GM18520 (cell line): ENCODE data around the gene KCNC3.

Experiments used
- ATAC-seq: cut with Tn5 transposase; IDR thresholded peaks from one replicate; pipeline ENCODE4 v1.9.1; 2021; ENCODE audit not compliant: unreplicated experiment

KCNC3 gene

GRCh38 chr19:50280074-50280473 lies 49.1 kb downstream of the KCNC3 start:
- ATAC-seq, result no peak

GRCh38 chr19:50277966-50278580 lies 51.1 kb downstream of the KCNC3 start:
- ATAC-seq, result no peak

- no peak for ATAC-seq
These were observed 52.7 kb downstream of the KCNC3 start for GRCh38 chr19:50276370-50277063.

- ATAC-seq, result no peak
These were observed 53.4 kb downstream of the KCNC3 start for GRCh38 chr19:50275577-50276368.

- no peak for ATAC-seq
These were observed 55.4 kb downstream of the KCNC3 start for GRCh38 chr19:50273821-50274220.

- ATAC-seq, result no peak
These were observed 56.8 kb downstream of the KCNC3 start for GRCh38 chr19:50272263-50272897.

GRCh38 chr19:50269653-50270052 lies 59.5 kb downstream of the KCNC3 start:
- ATAC-seq, result no peak

- no peak for ATAC-seq
These were observed 60.7 kb downstream of the KCNC3 start for GRCh38 chr19:50268501-50268900.

GRCh38 chr19:50268041-50268440 lies 61.1 kb downstream of the KCNC3 start:
- no peak for ATAC-seq

- no peak for ATAC-seq
These were observed 62.3 kb downstream of the KCNC3 start for GRCh38 chr19:50266896-50267295.

- no peak for ATAC-seq
These were observed 63.1 kb downstream of the KCNC3 start for GRCh38 chr19:50266041-50266440.

- no peak for ATAC-seq
These were observed 64.5 kb downstream of the KCNC3 start for GRCh38 chr19:50264483-50265186.

- ATAC-seq, result no peak
These were observed 66.0 kb downstream of the KCNC3 start for GRCh38 chr19:50263176-50263575.
